NB4 (cell line): ENCODE measurements around the gene SYNGR4.

Source experiments
- DNase-seq: peaks from one replicate; pipeline ENCODE4 v3.0.0; 2010; ENCODE audit warnings: low read depth
- H3K4me3 ChIP-seq: one replicate; pipeline ENCODE4 v1.5.1; 2011; ENCODE audit warnings: mild to moderate bottlenecking, low read depth, low read length, moderate library complexity
- MAX ChIP-seq: IDR thresholded peaks from 2 replicates; pipeline ENCODE4 v1.6.1; 2011; ENCODE audit warnings: low read depth, low read length
- MYC ChIP-seq: IDR thresholded peaks from 2 replicates; pipeline ENCODE4 v1.6.1; 2011; ENCODE audit warnings: low read depth, low read length
- POLR2A ChIP-seq: IDR thresholded peaks from 2 replicates; pipeline ENCODE4 v1.6.1; 2011; ENCODE audit warnings: mild to moderate bottlenecking; ENCODE audit not compliant: insufficient read length; ENCODE audit errors: extremely low read depth
- TF ChIP-seq, protein P1 (sequence below): IDR thresholded peaks from one replicate; pipeline ENCODE4 v1.5.1; 2012; ENCODE audit warnings: low read depth, low read length

Gene SYNGR4

DNA sequence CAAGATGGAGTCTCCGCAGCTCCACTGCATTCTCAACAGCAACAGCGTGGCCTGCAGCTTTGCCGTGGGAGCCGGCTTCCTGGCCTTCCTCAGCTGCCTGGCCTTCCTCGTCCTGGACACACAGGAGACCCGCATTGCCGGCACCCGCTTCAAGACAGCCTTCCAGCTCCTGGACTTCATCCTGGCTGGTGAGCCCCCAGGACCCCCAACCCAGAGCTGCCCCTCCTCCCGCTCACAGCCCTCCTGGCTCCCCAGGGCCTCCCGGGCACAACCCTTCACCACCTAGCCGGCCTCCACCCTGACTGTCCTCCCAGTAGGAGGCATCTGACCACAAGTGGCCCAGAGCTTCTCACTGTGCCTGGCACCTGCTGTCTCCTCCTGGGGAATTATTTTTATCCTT is 9.4 kb downstream of the SYNGR4 start:
- DNase-seq: no peak
- no peak for TF ChIP-seq MYC
- TF ChIP-seq POLR2A: no peak
- TF ChIP-seq, protein P1, sequence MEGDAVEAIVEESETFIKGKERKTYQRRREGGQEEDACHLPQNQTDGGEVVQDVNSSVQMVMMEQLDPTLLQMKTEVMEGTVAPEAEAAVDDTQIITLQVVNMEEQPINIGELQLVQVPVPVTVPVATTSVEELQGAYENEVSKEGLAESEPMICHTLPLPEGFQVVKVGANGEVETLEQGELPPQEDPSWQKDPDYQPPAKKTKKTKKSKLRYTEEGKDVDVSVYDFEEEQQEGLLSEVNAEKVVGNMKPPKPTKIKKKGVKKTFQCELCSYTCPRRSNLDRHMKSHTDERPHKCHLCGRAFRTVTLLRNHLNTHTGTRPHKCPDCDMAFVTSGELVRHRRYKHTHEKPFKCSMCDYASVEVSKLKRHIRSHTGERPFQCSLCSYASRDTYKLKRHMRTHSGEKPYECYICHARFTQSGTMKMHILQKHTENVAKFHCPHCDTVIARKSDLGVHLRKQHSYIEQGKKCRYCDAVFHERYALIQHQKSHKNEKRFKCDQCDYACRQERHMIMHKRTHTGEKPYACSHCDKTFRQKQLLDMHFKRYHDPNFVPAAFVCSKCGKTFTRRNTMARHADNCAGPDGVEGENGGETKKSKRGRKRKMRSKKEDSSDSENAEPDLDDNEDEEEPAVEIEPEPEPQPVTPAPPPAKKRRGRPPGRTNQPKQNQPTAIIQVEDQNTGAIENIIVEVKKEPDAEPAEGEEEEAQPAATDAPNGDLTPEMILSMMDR: no peak
- no peak for TF ChIP-seq MAX

GRCh38 chr19:48378194-48378570 is 14.0 kb downstream of the SYNGR4 start:
- TF ChIP-seq, protein P1: no peak
- TF ChIP-seq MAX (no peak), POLR2A (no peak), MYC (no peak)
- DNase-seq: peak; percentile 51
- H3K4me3 ChIP-seq: no peak overlapping the region

More for the DNA sequence above, 9.4 kb downstream of the SYNGR4 start:
- H3K4me3 ChIP-seq: no peak overlapping the region

DNA sequence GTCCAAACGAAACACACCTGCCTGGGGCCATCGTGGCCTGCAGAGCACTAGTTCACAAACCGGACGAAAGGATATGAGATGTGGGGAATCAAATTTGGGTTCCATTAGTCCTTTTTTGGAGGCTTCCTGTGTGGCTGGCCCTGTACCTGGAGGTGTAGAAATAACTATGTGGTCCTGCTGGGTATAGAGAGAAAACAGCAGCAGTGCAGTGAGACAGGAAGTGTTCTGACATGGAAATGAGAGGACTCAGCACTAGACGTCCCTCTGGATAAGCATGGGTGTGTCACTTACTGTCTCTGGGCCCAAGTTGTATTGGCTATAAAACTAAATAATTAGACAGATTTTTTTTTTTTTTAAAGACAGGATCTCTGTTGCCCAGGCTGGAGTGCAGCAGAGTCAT is 14.9 kb downstream of the SYNGR4 start:
- DNase-seq: peak; percentile 55
- TF ChIP-seq, protein P1: no peak
- TF ChIP-seq MAX (no peak), MYC (no peak)
- H3K4me3 ChIP-seq: no peak overlapping the region

DNA sequence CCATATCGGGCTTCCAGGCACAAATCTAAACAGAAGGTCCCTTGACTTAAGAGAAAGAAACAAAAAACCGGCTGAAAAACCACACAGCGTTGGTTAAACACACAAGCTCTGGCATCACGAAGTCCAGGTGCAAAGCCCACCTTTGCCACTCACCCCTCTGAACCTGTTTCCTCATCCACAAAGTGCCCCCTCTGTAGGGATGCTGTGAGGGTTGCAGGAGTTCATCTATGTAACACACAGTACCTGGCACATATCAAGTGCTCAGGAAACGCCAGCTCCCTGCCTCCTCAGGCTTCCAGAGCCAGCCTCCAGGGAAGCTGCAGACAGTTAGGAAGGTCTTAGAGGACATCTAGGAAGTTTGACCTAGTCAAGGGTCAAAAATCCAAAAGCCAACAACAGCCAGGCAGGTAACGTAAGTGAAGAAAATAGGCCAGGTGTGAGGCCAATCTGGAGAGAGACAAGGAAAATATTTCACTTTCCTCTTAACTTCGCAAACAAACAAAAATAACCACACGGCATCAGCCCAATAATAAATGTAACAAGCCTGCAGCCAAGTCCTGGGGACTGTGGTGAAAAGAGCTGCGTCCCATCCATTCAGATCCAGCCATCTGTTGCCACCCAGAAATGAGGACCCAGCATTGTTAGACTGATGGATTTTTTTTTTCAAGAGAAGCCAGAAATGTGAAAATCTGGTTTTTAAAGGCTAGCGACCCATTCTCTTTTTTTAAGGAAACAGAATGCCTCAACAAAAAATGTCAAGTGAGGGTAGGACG is 17.2 kb downstream of the SYNGR4 start:
- DNase-seq: no peak
- no peak overlapping the region for H3K4me3 ChIP-seq
- TF ChIP-seq MYC (no peak), POLR2A (no peak), MAX (no peak)
- TF ChIP-seq, protein P1: peak; percentile 23

- no peak for DNase-seq
- no peak for TF ChIP-seq MAX
- no peak for TF ChIP-seq MYC
- TF ChIP-seq, protein P1: no peak
- TF ChIP-seq POLR2A: no peak
- no peak overlapping the region for H3K4me3 ChIP-seq
Observed at GRCh38 chr19:48382286-48382685, 18.1 kb downstream of the SYNGR4 start.
